ENCODE measurements around the gene LRGUK.
A peak's percentile ranks its signal among the peaks of the same experiment; 100 is the strongest.
"Not testable (repeated sequence)": the region's sequence is repeated elsewhere in the genome, so short reads cannot be mapped to it uniquely, and the experiment has no call there.

LRGUK gene

GRCh38 chr7:134246761-134247160 is 119.6 kb downstream of the LRGUK start:
- DNase-seq: peak in 1 of 14 donors; percentile 65

- peak in 1 of 14 donors; percentile 58 for DNase-seq
Observed at GRCh38 chr7:134248196-134248595, 121.1 kb downstream of the LRGUK start.

- DNase-seq: no peak
Observed at GRCh38 chr7:134254311-134254710, 127.2 kb downstream of the LRGUK start.

GRCh38 chr7:134255814-134256213 is 128.7 kb downstream of the LRGUK start:
- peak in 1 of 14 donors; percentile 62 for DNase-seq

GRCh38 chr7:134262322-134262721 is 135.2 kb downstream of the LRGUK start:
- DNase-seq: no peak

GRCh38 chr7:134276951-134277350 is 149.8 kb downstream of the LRGUK start:
- DNase-seq: peak in 1 of 14 donors; percentile 83

GRCh38 chr7:134278502-134279153 is 151.5 kb downstream of the LRGUK start:
- no peak for DNase-seq

- DNase-seq: no peak
Observed at GRCh38 chr7:134279336-134279735, 152.2 kb downstream of the LRGUK start.

- no peak for DNase-seq
Observed at GRCh38 chr7:134279898-134280297, 152.8 kb downstream of the LRGUK start.

GRCh38 chr7:134280508-134280907 is 153.4 kb downstream of the LRGUK start:
- no peak for DNase-seq

- DNase-seq: no peak
Observed at GRCh38 chr7:134284011-134284410, 156.9 kb downstream of the LRGUK start.

GRCh38 chr7:134284952-134285351 is 157.8 kb downstream of the LRGUK start:
- DNase-seq: no peak

- no peak for DNase-seq
Observed at GRCh38 chr7:134287916-134288659, 160.9 kb downstream of the LRGUK start.

GRCh38 chr7:134289423-134289822 is 162.3 kb downstream of the LRGUK start:
- DNase-seq: peak in 2 of 14 donors; percentile 24 to 58

- peak in 1 of 14 donors; percentile 41 for DNase-seq
Observed at GRCh38 chr7:134289841-134290240, 162.7 kb downstream of the LRGUK start.

GRCh38 chr7:134290286-134290685 is 163.1 kb downstream of the LRGUK start:
- DNase-seq: no peak

GRCh38 chr7:134293002-134293740 is 166.0 kb downstream of the LRGUK start:
- DNase-seq: peak in 5 of 14 donors; percentile 5 to 35 (median 28)

GRCh38 chr7:134295982-134296381 is 168.8 kb downstream of the LRGUK start:
- not testable (repeated sequence) for DNase-seq

- DNase-seq: no peak
Observed at GRCh38 chr7:134297489-134297888, 170.3 kb downstream of the LRGUK start.

GRCh38 chr7:134298902-134299683 is 172.0 kb downstream of the LRGUK start:
- peak in 12 of 14 donors; percentile 20 to 81 (median 52) for DNase-seq

- DNase-seq: peak in 1 of 14 donors; percentile 22
Observed at GRCh38 chr7:134300988-134301387, 173.8 kb downstream of the LRGUK start.

- DNase-seq: no peak
Observed at GRCh38 chr7:134301592-134301991, 174.5 kb downstream of the LRGUK start.

Data from C1 segment of cervical spinal cord (tissue), 14 donors.